ENCODE results near the gene ALDOB. TPM values are rescaled to one million over a fixed set of nuclear protein-coding genes. Genes with fewer than 3 reads are reported as not detected.
"Not testable (repeated sequence)": the region's sequence is repeated elsewhere in the genome, so short reads cannot be mapped to it uniquely, and the experiment has no call there.

ALDOB gene
- total RNA-seq, 2 donors from 2014 or later, result 3.4 to 33.1 TPM

DNA sequence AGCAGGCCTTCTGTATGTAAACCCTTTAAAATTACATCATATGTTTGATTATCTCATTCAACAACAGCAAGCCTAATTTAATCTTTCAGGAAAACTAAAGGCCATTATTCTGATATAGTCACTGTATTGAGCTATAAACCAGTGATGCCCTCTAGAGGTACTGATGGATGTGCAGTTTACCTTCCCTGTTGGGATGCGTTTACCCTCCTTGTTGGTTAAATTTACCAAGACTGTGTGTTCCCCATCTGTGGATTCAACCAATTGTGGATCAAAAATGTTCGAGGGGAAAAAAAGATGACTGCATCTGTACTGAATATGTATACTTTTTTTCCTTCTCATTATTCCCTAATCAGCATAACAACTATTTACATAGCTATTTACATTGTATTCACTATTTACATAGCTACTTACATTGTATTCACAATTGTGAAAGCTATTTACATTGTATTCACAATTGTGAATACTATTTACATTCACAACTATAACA lies 47.0 kb downstream of the ALDOB start:
- H3K27ac ChIP-seq, result no peak overlapping the region
- intact Hi-C loops (cut with DNase I), result loop anchor here (5.0 kb wide), 2 partner anchors 76 to 271 kb away; no protein-coding TSS in a partner anchor

DNA sequence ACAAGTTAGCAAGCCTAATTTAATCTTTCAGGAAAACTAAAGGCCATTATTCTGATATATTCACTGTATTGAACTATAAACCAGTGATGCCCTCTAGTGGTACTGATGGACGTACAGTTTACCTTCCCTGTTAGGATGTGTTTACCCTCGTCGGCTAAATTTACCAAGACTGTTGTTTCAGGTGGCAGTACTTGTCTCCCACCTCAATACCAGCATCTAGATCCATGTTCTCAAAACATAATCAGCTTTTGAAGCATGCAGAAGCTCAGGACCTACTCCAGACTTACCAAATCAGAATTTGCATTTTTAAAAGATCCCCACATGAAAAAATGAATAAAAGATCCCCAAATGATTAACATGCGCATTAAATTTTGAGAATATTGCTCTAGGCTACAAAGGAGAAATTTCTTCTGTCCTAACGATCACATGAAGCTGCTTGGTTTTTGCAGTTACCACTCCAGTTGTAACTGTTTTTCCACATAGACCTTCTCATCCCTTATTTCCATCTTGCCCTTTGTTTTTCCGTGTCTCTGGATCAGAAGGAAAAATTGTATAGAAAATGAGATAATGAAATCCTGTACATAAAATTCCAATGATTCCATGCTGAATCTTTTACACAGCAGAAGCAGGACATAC lies 47.6 kb downstream of the ALDOB start:
- intact Hi-C loops (cut with DNase I), result loop anchor here (5.0 kb wide), 2 partner anchors 76 to 271 kb away; no protein-coding TSS in a partner anchor
- H3K4me3 ChIP-seq, result no peak overlapping the region
- TF ChIP-seq, protein P1, sequence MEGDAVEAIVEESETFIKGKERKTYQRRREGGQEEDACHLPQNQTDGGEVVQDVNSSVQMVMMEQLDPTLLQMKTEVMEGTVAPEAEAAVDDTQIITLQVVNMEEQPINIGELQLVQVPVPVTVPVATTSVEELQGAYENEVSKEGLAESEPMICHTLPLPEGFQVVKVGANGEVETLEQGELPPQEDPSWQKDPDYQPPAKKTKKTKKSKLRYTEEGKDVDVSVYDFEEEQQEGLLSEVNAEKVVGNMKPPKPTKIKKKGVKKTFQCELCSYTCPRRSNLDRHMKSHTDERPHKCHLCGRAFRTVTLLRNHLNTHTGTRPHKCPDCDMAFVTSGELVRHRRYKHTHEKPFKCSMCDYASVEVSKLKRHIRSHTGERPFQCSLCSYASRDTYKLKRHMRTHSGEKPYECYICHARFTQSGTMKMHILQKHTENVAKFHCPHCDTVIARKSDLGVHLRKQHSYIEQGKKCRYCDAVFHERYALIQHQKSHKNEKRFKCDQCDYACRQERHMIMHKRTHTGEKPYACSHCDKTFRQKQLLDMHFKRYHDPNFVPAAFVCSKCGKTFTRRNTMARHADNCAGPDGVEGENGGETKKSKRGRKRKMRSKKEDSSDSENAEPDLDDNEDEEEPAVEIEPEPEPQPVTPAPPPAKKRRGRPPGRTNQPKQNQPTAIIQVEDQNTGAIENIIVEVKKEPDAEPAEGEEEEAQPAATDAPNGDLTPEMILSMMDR (IDR thresholded peaks at IDR 0.05), result peak; percentile 38
- H3K27ac ChIP-seq, result no peak overlapping the region
- H3K36me3 ChIP-seq, result no peaks in the 10 kb centered on the region
- H3K27me3 ChIP-seq, result no peaks in the 10 kb centered on the region
- H3K9ac ChIP-seq (ENCODE audit: low read depth in 2 of 2, low read length in 2 of 2), result no peak overlapping the region
- no peaks in the 10 kb centered on the region for H3K9me3 ChIP-seq
- DNase-seq, result peak; percentile 26
- H3K4me1 ChIP-seq, result no peaks in the 10 kb centered on the region

More for the DNA sequence above, 47.0 kb downstream of the ALDOB start:
- no peak for DNase-seq
- no peaks in the 10 kb centered on the region for H3K4me1 ChIP-seq
- no peaks in the 10 kb centered on the region for H3K9me3 ChIP-seq
- H3K27me3 ChIP-seq, result no peaks in the 10 kb centered on the region
- no peak overlapping the region for H3K4me3 ChIP-seq
- TF ChIP-seq, protein P1 (IDR thresholded peaks at IDR 0.05), result no peak
- no peak overlapping the region for H3K9ac ChIP-seq (ENCODE audit: low read depth in 2 of 2, low read length in 2 of 2)
- H3K36me3 ChIP-seq, result no peaks in the 10 kb centered on the region

DNA sequence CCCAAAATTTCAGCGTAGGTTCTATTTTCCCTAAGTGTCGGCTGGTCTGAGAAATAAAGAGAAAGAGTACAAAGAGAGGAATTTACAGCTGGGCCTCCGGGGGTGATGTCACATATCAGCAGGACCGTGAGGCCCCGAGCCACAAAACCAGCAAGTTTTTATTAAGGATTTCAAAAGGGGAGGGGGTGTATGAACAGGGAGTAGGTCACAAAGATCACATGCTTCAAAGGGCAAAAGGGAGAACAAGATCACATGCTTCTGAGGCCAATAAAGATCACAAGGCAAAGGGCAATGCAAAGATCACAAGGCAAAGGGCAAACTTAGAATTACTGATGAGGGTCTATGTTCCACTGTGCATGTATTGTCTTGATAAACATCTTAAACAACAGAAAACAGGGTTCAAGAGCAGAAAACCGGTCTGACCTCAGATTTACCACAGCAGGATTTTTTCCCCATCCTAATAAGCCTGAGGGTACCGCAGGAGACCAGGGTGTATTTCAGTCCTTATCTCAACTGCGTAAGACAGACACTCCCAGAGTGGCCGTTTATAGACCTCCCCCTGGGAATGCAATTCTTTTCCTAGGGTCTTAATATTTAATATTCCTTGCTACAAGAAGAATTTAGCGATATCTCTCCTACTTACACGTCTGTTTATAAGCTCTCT lies 50.6 kb downstream of the ALDOB start, which contains the start of gene BAAT:
TSS of gene BAAT (minus strand) at position 134 of the 664 bp plus-strand sequence. CDS start 13,602 bp downstream, outside the sequence.
- H3K36me3 ChIP-seq; H3K9ac ChIP-seq (ENCODE audit: low read depth in 2 of 2, low read length in 2 of 2); DNase-seq; H3K9me3 ChIP-seq; H3K4me3 ChIP-seq; H3K27me3 ChIP-seq; H3K4me1 ChIP-seq; H3K27ac ChIP-seq: not testable (repeated sequence)
- intact Hi-C loops (cut with DNase I), result loop anchor here (5.0 kb wide), 2 partner anchors 73 to 268 kb away; no protein-coding TSS in a partner anchor

DNA sequence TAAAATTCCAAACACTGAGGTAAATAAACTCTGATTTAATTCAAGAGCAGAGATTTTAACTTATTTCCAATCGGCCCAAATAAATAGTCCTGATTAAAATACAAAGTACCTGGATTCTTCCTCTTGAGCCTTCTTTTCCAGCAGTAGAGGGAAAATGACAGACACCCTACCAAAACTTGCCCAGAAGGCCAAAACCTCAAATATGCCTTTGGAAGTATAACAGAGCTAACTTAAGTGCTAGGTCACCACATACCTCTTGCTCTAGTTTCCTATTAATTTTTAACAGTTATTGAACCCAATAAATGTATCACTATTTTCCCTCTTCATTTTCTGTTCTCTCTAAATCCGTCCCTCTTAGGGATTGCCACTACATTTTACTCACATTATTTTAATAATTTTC lies 52.2 kb downstream of the ALDOB start:
- DNase-seq, result no peak

DNA sequence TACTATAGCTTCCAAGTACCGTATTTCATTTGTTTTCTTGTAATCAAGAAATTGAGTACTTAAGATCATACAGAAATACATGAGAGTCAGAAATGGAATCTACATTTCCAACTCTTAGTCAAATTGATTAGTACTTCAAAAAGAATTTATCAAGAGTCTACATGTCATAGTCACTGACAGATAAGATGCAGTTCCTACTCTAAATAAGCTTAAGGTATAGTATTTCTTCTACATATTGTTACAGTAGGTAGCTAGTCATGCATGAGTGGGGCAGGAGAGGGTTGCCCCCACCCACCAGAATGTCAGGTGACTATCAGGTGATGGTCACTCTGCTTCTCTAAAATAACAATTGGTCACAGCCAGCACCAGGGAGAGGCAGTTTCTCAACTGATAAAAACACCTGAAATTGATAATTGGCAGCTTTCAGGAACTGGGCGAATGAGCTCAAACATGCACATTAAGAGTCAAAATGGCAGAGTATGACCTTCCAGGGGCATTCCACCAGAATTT lies 53.7 kb downstream of the ALDOB start:
- no peaks in the 10 kb centered on the region for H3K27me3 ChIP-seq
- no peaks in the 10 kb centered on the region for H3K36me3 ChIP-seq
- H3K4me3 ChIP-seq, result no peak overlapping the region
- intact Hi-C loops (cut with DNase I), result no loop called here
- H3K9me3 ChIP-seq, result no peaks in the 10 kb centered on the region
- H3K9ac ChIP-seq (ENCODE audit: low read depth in 2 of 2, low read length in 2 of 2), result no peak overlapping the region
- TF ChIP-seq, protein P1 (IDR thresholded peaks at IDR 0.05), result no peak
- H3K27ac ChIP-seq, result no peak overlapping the region
- no peaks in the 10 kb centered on the region for H3K4me1 ChIP-seq
- DNase-seq, result no peak

More for the DNA sequence above, 52.2 kb downstream of the ALDOB start:
- no peak overlapping the region for H3K9ac ChIP-seq (ENCODE audit: low read depth in 2 of 2, low read length in 2 of 2)
- no peak overlapping the region for H3K27ac ChIP-seq
- H3K9me3 ChIP-seq, result no peaks in the 10 kb centered on the region
- no peak overlapping the region for H3K4me3 ChIP-seq
- H3K27me3 ChIP-seq, result no peaks in the 10 kb centered on the region
- no peaks in the 10 kb centered on the region for H3K4me1 ChIP-seq
- TF ChIP-seq, protein P1 (IDR thresholded peaks at IDR 0.05), result no peak
- intact Hi-C loops (cut with DNase I), result no loop called here
- H3K36me3 ChIP-seq, result no peaks in the 10 kb centered on the region

Measured in colonic mucosa (tissue), 4 donors.